GM12801 (cell line): ENCODE measurements around the gene MINAR1.

Source experiments
- CTCF ChIP-seq: IDR thresholded peaks from one replicate; pipeline ENCODE4 v1.5.1; 2011; ENCODE audit warnings: control low read depth; ENCODE audit not compliant: insufficient read length; ENCODE audit errors: extremely low read depth

The MINAR1 gene

GRCh38 chr15:79416876-79417275 lies 15.3 kb upstream of the MINAR1 start:
- TF ChIP-seq CTCF, result no peak

GRCh38 chr15:79418693-79419279 lies 13.3 kb upstream of the MINAR1 start:
- no peak for TF ChIP-seq CTCF

GRCh38 chr15:79425591-79426295 lies 6.4 kb upstream of the MINAR1 start:
- no peak for TF ChIP-seq CTCF

GRCh38 chr15:79427781-79428598 lies 4.1 kb upstream of the MINAR1 start:
- TF ChIP-seq CTCF, result no peak

- no peak for TF ChIP-seq CTCF
These were observed 1.1 kb upstream of the MINAR1 start for GRCh38 chr15:79430901-79431635.

- no peak for TF ChIP-seq CTCF
These were observed 474 bp downstream of the MINAR1 start for GRCh38 chr15:79432345-79433275.
